NCI-H2171 treated with DMSO at 0.1 percent for 48 hours (cell line): Measurements from ENCODE around the gene ZNF775.
A peak's percentile ranks its signal among the peaks of the same experiment; 100 is the strongest.
"Not testable (repeated sequence)": the region's sequence is repeated elsewhere in the genome, so short reads cannot be mapped to it uniquely, and the experiment has no call there.

Experiments
- DNase-seq: peaks from one replicate; lab custom pipeline; 2025; lab: John Stamatoyannopoulos, UW

The ZNF775 gene

GRCh38 chr7:150382123-150382843, 3.2 kb downstream of the ZNF775 start:
- DNase-seq: no peak

GRCh38 chr7:150382844-150383225, 3.7 kb downstream of the ZNF775 start:
- no peak for DNase-seq

- DNase-seq: no peak
Measured at GRCh38 chr7:150383710-150384397, 4.7 kb downstream of the ZNF775 start.

GRCh38 chr7:150384406-150385301, 5.5 kb downstream of the ZNF775 start:
- no peak for DNase-seq

- DNase-seq: no peak
Measured at GRCh38 chr7:150385302-150385723, 6.2 kb downstream of the ZNF775 start.

- DNase-seq: not testable (repeated sequence)
Measured at GRCh38 chr7:150385884-150386283, 6.8 kb downstream of the ZNF775 start.

- peak; percentile 28 for DNase-seq
Measured at GRCh38 chr7:150388306-150388705, 9.2 kb downstream of the ZNF775 start.

GRCh38 chr7:150388709-150389531, 9.8 kb downstream of the ZNF775 start:
- no peak for DNase-seq

- no peak for DNase-seq
Measured at GRCh38 chr7:150389532-150389816, 10.3 kb downstream of the ZNF775 start.

- no peak for DNase-seq
Measured at GRCh38 chr7:150390205-150390604, 11.1 kb downstream of the ZNF775 start.

- DNase-seq: no peak
Measured at GRCh38 chr7:150393325-150393724, 14.2 kb downstream of the ZNF775 start.

GRCh38 chr7:150396426-150396825, 17.3 kb downstream of the ZNF775 start:
- DNase-seq: no peak

- no peak for DNase-seq
Measured at GRCh38 chr7:150396851-150397260, 17.7 kb downstream of the ZNF775 start.

- no peak for DNase-seq
Measured at GRCh38 chr7:150397346-150398107, 18.4 kb downstream of the ZNF775 start.

- DNase-seq: no peak
Measured at GRCh38 chr7:150398108-150398964, 19.2 kb downstream of the ZNF775 start.

- DNase-seq: no peak
Measured at GRCh38 chr7:150398965-150399320, 19.8 kb downstream of the ZNF775 start.

- DNase-seq: no peak
Measured at GRCh38 chr7:150399421-150400007, 20.4 kb downstream of the ZNF775 start.

GRCh38 chr7:150400008-150400787, 21.1 kb downstream of the ZNF775 start:
- DNase-seq: no peak

GRCh38 chr7:150400788-150401423, 21.8 kb downstream of the ZNF775 start:
- no peak for DNase-seq
